A673 (cell line): ENCODE results near the gene DNAJB4. TPM values are rescaled to one million over a fixed set of nuclear protein-coding genes. Genes with fewer than 3 reads are reported as not detected.

ENCODE experiments used
- BruUV-seq: library from RNA; stranded (reverse); fragments of 400-500 nt; replicated peaks from 2 replicates; lab custom pipeline; 2021; lab: Mats Ljungman, UMichigan
- CTCF ChIA-PET: fragments of 300-600 bp; sonication (Branson Sonifier 250); formaldehyde crosslinking; loops from one replicate; lab custom pipeline; 2022; ENCODE audit warnings: antibody characterized with exemption; lab: Charles Lee
- POLR2A ChIA-PET: fragments of 300-600 bp; sonication (Branson Sonifier 250); formaldehyde crosslinking; loops from one replicate; lab custom pipeline; 2022; ENCODE audit warnings: antibody characterized with exemption; ENCODE audit not compliant: low non-redundant PET; lab: Charles Lee
- DNase-seq: peaks from one replicate; pipeline ENCODE4 v3.0.0-alpha.2; 2015; ENCODE audit warnings: low spot score
- H3K27ac ChIP-seq: fragments of 200-600 bp; sonication (generic); 2 replicates; pipeline ENCODE4 v1.5.1; 2016; ENCODE audit warnings: mixed run types, low read depth, mild to moderate bottlenecking, mixed read lengths, antibody characterized with exemption, low read length; ENCODE audit not compliant: poor library complexity, severe bottlenecking
- H3K27me3 ChIP-seq: fragments of 200-600 bp; sonication (generic); replicated peaks from 2 replicates; pipeline ENCODE4 v1.6.1; 2017; ENCODE audit warnings: mixed run types, low read depth, mild to moderate bottlenecking, mixed read lengths, antibody characterized with exemption, low read length; ENCODE audit not compliant: insufficient read depth, poor library complexity
- H3K36me3 ChIP-seq: fragments of 200-600 bp; sonication (generic); 2 replicates; pipeline ENCODE4 v1.6.1; 2016; ENCODE audit warnings: mixed run types, mild to moderate bottlenecking, mixed read lengths, antibody characterized with exemption, low read length; ENCODE audit not compliant: insufficient read depth, poor library complexity, severe bottlenecking
- H3K4me1 ChIP-seq: fragments of 200-600 bp; sonication (generic); 2 replicates; pipeline ENCODE4 v1.6.1; 2017; ENCODE audit warnings: mixed run types, mild to moderate bottlenecking, mixed read lengths, antibody characterized with exemption, low read length; ENCODE audit not compliant: insufficient read depth, poor library complexity, severe bottlenecking
- H3K4me3 ChIP-seq: fragments of 200-600 bp; sonication (generic); 2 replicates; pipeline ENCODE4 v1.5.1; 2016; ENCODE audit warnings: low read depth, mixed run types, mild to moderate bottlenecking, mixed read lengths, low read length; ENCODE audit not compliant: poor library complexity, severe bottlenecking
- H3K9me3 ChIP-seq: fragments of 200-600 bp; sonication (generic); 2 replicates; pipeline ENCODE4 v1.6.1; 2016; ENCODE audit warnings: mixed run types, low read depth, mild to moderate bottlenecking, mixed read lengths, antibody characterized with exemption, low read length; ENCODE audit not compliant: poor library complexity, severe bottlenecking
- CTCF ChIP-seq: fragments of 300-800, 200-600 bp; sonication (generic); conservative IDR thresholded peaks from 2 replicates; pipeline ENCODE4 v1.5.1; 2017; ENCODE audit warnings: low read depth, mild to moderate bottlenecking, antibody characterized with exemption, low read length, moderate library complexity, mixed read lengths
- EZH2 ChIP-seq: fragments of 200-600 bp; sonication (generic); IDR thresholded peaks from 2 replicates; pipeline ENCODE4 v1.6.1; 2017; ENCODE audit warnings: borderline replicate concordance, low read depth, mild to moderate bottlenecking, mixed read lengths, antibody characterized with exemption, low read length; ENCODE audit not compliant: poor library complexity, severe bottlenecking
- intact Hi-C: fragments of 100-400 bp; cut with micrococcal nuclease; formaldehyde crosslinking; loops from one replicate; pipeline ENCODE4 v1.10.0; 2022; ENCODE audit not compliant: unreplicated experiment
- total RNA-seq: library from RNA; stranded (reverse); gene quantifications from 2 replicates; pipeline ENCODE4 v1.2.3, GENCODE V29; 2021

Gene DNAJB4
- total RNA-seq, 1 experiment from 2014 or later: 34.5 TPM

GRCh38 chr1:78036450-78036849, 31.7 kb downstream of the DNAJB4 start:
- Histone ChIP-seq H3K27me3 (no peaks in the 10 kb centered on the region), H3K9me3 (no peaks in the 10 kb centered on the region), H3K4me1 (no peaks in the 10 kb centered on the region), H3K4me3 (no peak overlapping the region), H3K27ac (no peak overlapping the region), H3K36me3 (no peaks in the 10 kb centered on the region)
- intact Hi-C loops: loop anchor here (5.0 kb wide), 1 partner anchor 51 kb away; no protein-coding TSS in a partner anchor
- BruUV-seq: no TSS peak
- ChIA-PET CTCF (no interaction called here), POLR2A (no interaction called here)
- no peak for DNase-seq
- TF ChIP-seq CTCF (no peak), EZH2 (no peak)

DNA sequence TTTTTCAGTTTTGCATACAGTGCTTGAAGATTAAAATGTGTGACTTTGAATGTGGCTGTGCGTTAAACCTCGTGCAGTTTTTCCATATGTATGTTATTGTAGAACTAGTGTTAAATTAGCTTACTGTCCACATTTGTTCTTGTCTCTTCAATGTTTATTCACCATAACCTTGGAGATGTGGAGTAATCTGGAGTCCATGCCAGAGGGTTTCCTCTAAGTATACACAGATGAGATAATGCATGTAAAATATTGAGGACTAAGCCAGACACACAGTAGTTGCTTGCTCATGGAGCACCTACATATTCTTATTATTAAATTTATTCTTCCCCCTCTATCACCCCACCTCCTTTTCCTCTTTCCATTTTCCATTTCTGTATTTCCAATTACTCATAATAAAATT, 33.3 kb downstream of the DNAJB4 start:
- no peak overlapping the region for H3K27ac ChIP-seq

GRCh38 chr1:78038491-78038939, 33.8 kb downstream of the DNAJB4 start:
- intact Hi-C loops: loop anchor here (5.0 kb wide), 1 partner anchor 49 kb away; no protein-coding TSS in a partner anchor
- Histone ChIP-seq H3K27ac (no peak overlapping the region), H3K36me3 (no peaks in the 10 kb centered on the region), H3K4me3 (no peak overlapping the region), H3K4me1 (no peaks in the 10 kb centered on the region), H3K27me3 (peaks cover 2% of the 10 kb centered on the region), H3K9me3 (no peaks in the 10 kb centered on the region)
- no TSS peak for BruUV-seq
- TF ChIP-seq EZH2 (no peak), CTCF (no peak)
- DNase-seq: no peak
- CTCF ChIA-PET: no interaction called here
- POLR2A ChIA-PET: no interaction called here

More for the DNA sequence above, 33.3 kb downstream of the DNAJB4 start:
- Histone ChIP-seq H3K36me3 (no peaks in the 10 kb centered on the region), H3K27me3 (no peaks in the 10 kb centered on the region), H3K9me3 (no peaks in the 10 kb centered on the region), H3K4me3 (no peak overlapping the region), H3K4me1 (no peaks in the 10 kb centered on the region)
- BruUV-seq: no TSS peak
- TF ChIP-seq CTCF (no peak), EZH2 (no peak)
- ChIA-PET POLR2A (no interaction called here), CTCF (interaction anchor here (0.5 kb wide), 1 partner anchor 9 kb away, joined by 4 read pairs; no protein-coding TSS in a partner anchor)
- DNase-seq: no peak
- intact Hi-C loops: loop anchor here (5.0 kb wide), 1 partner anchor 49 kb away; no protein-coding TSS in a partner anchor
